Measurements from ENCODE around the gene MUTYH.

DNA sequence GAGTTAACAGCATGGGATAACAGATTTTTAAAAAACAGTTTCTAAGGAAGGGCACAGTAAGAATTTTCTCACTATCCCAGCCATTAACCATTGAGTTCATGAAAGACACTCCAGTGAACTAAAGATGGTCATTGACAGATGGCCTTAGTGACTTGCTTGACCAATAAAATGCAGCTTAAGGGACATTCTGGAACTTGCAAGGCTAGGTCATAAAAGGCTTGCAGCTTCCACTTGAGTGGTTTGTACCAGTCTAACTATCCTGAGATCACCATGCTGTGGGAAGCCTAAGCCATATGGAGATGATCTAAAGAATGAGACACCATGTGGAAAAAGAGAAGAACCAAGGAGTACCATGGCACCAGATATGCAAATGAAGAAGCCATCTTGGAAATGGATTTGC, 37.9 kb upstream of the MUTYH start:
- TF ChIP-seq, protein P1, sequence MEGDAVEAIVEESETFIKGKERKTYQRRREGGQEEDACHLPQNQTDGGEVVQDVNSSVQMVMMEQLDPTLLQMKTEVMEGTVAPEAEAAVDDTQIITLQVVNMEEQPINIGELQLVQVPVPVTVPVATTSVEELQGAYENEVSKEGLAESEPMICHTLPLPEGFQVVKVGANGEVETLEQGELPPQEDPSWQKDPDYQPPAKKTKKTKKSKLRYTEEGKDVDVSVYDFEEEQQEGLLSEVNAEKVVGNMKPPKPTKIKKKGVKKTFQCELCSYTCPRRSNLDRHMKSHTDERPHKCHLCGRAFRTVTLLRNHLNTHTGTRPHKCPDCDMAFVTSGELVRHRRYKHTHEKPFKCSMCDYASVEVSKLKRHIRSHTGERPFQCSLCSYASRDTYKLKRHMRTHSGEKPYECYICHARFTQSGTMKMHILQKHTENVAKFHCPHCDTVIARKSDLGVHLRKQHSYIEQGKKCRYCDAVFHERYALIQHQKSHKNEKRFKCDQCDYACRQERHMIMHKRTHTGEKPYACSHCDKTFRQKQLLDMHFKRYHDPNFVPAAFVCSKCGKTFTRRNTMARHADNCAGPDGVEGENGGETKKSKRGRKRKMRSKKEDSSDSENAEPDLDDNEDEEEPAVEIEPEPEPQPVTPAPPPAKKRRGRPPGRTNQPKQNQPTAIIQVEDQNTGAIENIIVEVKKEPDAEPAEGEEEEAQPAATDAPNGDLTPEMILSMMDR (IDR thresholded peaks at IDR 0.05), result no peak
- no peak for TF ChIP-seq POLR2A (IDR thresholded peaks at IDR 0.05)
